ENCODE measurements around the gene NUBPL.

DNA sequence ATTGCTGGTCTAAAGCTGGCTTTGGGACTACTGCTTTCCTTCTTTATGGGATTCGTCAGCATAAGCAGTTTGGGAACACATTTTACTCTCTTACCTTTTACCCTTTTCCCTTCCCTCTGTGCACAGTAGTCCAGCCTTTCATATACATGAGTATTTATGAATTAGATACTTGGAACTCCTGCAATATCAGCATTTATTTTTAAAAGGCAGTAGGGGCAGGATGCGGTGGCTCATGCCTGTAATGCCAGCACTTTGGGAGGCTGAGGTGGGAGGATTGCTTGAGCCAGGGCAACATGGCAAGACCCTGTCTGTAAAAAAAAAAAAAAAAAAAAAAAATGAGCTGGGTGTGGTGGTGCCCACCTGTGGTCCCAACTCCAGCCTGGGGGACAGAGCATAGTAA is 3.0 kb downstream of the NUBPL start:
- TF ChIP-seq, protein P1, sequence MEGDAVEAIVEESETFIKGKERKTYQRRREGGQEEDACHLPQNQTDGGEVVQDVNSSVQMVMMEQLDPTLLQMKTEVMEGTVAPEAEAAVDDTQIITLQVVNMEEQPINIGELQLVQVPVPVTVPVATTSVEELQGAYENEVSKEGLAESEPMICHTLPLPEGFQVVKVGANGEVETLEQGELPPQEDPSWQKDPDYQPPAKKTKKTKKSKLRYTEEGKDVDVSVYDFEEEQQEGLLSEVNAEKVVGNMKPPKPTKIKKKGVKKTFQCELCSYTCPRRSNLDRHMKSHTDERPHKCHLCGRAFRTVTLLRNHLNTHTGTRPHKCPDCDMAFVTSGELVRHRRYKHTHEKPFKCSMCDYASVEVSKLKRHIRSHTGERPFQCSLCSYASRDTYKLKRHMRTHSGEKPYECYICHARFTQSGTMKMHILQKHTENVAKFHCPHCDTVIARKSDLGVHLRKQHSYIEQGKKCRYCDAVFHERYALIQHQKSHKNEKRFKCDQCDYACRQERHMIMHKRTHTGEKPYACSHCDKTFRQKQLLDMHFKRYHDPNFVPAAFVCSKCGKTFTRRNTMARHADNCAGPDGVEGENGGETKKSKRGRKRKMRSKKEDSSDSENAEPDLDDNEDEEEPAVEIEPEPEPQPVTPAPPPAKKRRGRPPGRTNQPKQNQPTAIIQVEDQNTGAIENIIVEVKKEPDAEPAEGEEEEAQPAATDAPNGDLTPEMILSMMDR (optimal IDR thresholded peaks at IDR 0.05 in 1 of 3, IDR thresholded peaks at IDR 0.05 in 1 of 3, conservative IDR thresholded peaks at IDR 0.05 in 1 of 3; ENCODE audit: extremely low read depth in 1 of 3, insufficient read depth in 2 of 3, low read length in 3 of 3): no peak
- no peak for TF ChIP-seq EZH2 (IDR thresholded peaks at IDR 0.05; ENCODE audit: low read length)
